ENCODE results near the gene NT5DC1.

NT5DC1 gene

GRCh38 chr6:116144605-116145004 is 44.0 kb downstream of the NT5DC1 start:
- Histone ChIP-seq H3K27me3 (replicated peaks) (no peaks in the 10 kb centered on the region), H3K36me3 (replicated peaks) (no peaks in the 10 kb centered on the region), H3K27ac (peak overlapping the region; percentile 8), H3K4me3 (ENCODE audit: low read depth, low read length) (no peak overlapping the region)
- DNase-seq: peak; percentile 87
- TF ChIP-seq, protein P1, sequence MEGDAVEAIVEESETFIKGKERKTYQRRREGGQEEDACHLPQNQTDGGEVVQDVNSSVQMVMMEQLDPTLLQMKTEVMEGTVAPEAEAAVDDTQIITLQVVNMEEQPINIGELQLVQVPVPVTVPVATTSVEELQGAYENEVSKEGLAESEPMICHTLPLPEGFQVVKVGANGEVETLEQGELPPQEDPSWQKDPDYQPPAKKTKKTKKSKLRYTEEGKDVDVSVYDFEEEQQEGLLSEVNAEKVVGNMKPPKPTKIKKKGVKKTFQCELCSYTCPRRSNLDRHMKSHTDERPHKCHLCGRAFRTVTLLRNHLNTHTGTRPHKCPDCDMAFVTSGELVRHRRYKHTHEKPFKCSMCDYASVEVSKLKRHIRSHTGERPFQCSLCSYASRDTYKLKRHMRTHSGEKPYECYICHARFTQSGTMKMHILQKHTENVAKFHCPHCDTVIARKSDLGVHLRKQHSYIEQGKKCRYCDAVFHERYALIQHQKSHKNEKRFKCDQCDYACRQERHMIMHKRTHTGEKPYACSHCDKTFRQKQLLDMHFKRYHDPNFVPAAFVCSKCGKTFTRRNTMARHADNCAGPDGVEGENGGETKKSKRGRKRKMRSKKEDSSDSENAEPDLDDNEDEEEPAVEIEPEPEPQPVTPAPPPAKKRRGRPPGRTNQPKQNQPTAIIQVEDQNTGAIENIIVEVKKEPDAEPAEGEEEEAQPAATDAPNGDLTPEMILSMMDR (IDR thresholded peaks at IDR 0.05; ENCODE audit: low read depth, low read length, missing control alignments): no peak
- in situ Hi-C loops (cut with HindIII; ENCODE audit: low pct_ligation_motif_present, low sequenced_read_pairs): no loop called here

- DNase-seq: no peak
- in situ Hi-C loops (cut with HindIII; ENCODE audit: low pct_ligation_motif_present, low sequenced_read_pairs): no loop called here
- Histone ChIP-seq H3K27ac (no peak overlapping the region), H3K4me3 (ENCODE audit: low read depth, low read length) (no peak overlapping the region), H3K36me3 (replicated peaks) (no peaks in the 10 kb centered on the region), H3K27me3 (replicated peaks) (no peaks in the 10 kb centered on the region)
- TF ChIP-seq, protein P1 (IDR thresholded peaks at IDR 0.05; ENCODE audit: low read depth, low read length, missing control alignments): no peak
Observed at GRCh38 chr6:116145803-116146675, 45.4 kb downstream of the NT5DC1 start.

DNA sequence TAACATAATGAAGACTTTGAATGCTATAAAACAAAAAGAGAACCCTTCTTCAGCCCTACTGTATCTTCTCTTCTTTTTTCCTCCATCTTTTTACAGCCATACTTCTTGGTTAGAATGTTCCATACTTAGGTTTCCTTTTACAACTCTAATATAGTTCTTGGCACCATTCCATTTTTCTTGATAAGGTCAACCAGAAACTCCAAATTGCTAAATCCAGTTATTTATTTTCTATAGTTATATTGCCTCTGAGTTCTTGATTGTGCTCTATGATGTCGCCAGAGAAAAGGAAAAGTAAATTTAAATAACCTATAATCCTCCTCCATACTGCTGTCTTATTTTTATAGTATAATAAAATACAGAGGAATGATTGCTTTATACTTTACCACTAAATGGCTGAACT is 52.0 kb downstream of the NT5DC1 start:
- Histone ChIP-seq H3K27me3 (replicated peaks) (no peaks in the 10 kb centered on the region), H3K4me3 (ENCODE audit: low read depth, low read length) (no peak overlapping the region), H3K36me3 (replicated peaks) (no peaks in the 10 kb centered on the region), H3K27ac (no peak overlapping the region)
- no peak for DNase-seq
- TF ChIP-seq, protein P1 (IDR thresholded peaks at IDR 0.05; ENCODE audit: low read depth, low read length, missing control alignments): no peak
- in situ Hi-C loops (cut with HindIII; ENCODE audit: low pct_ligation_motif_present, low sequenced_read_pairs): no loop called here

GRCh38 chr6:116154887-116155286 is 54.2 kb downstream of the NT5DC1 start:
- in situ Hi-C loops (cut with HindIII; ENCODE audit: low pct_ligation_motif_present, low sequenced_read_pairs): no loop called here
- no peak for DNase-seq
- H3K36me3 ChIP-seq (replicated peaks): no peaks in the 10 kb centered on the region
- TF ChIP-seq, protein P1 (IDR thresholded peaks at IDR 0.05; ENCODE audit: low read depth, low read length, missing control alignments): no peak
- H3K27me3 ChIP-seq (replicated peaks): no peaks in the 10 kb centered on the region
- H3K27ac ChIP-seq: no peak overlapping the region
- H3K4me3 ChIP-seq (ENCODE audit: low read depth, low read length): no peak overlapping the region

GRCh38 chr6:116156405-116157326 is 56.0 kb downstream of the NT5DC1 start:
- Histone ChIP-seq H3K27ac (no peak overlapping the region), H3K4me3 (ENCODE audit: low read depth, low read length) (no peak overlapping the region), H3K27me3 (replicated peaks) (no peaks in the 10 kb centered on the region), H3K36me3 (replicated peaks) (no peaks in the 10 kb centered on the region)
- in situ Hi-C loops (cut with HindIII; ENCODE audit: low pct_ligation_motif_present, low sequenced_read_pairs): no loop called here
- DNase-seq: no peak
- TF ChIP-seq, protein P1 (IDR thresholded peaks at IDR 0.05; ENCODE audit: low read depth, low read length, missing control alignments): no peak

All from brain microvascular endothelial cell (primary cell).